Keratinocyte (primary cell): ENCODE data around the gene CGB2. TPM values are rescaled to one million over a fixed set of nuclear protein-coding genes. Genes with fewer than 3 reads are reported as not detected.

Experiments used
- DNase-seq: peaks from one replicate; pipeline ENCODE4 v3.0.0-alpha.2; 2011; ENCODE audit warnings: low read depth, missing footprints, low spot score
- FAIRE-seq: peaks from 2 replicates; lab custom pipeline; 2011; peaks lifted over from hg19 to GRCh38; lab: Jason Lieb, UNC
- H2AFZ ChIP-seq: 2 replicates; pipeline ENCODE4 v1.6.0; 2012; ENCODE audit warnings: low read length, control low read depth, inconsistent platforms; ENCODE audit not compliant: control insufficient read depth
- H3K27ac ChIP-seq: 2 replicates; pipeline ENCODE4 v1.5.1; 2011; ENCODE audit warnings: low read length; ENCODE audit not compliant: control insufficient read depth, insufficient read depth
- H3K27me3 ChIP-seq: 3 replicates; pipeline ENCODE4 v1.6.0; 2011; ENCODE audit warnings: low read length; ENCODE audit not compliant: control insufficient read depth, insufficient read depth; ENCODE audit errors: extremely low read depth
- H3K36me3 ChIP-seq, 2 experiments: 2 replicates in 1 of 2; 3 replicates in 1 of 2; pipeline ENCODE4 v1.5.1; 2011; ENCODE audit warnings: low read length in 2 of 2, mild to moderate bottlenecking in 1 of 2; ENCODE audit not compliant: control insufficient read depth in 2 of 2, insufficient read depth in 2 of 2; ENCODE audit errors: extremely low read depth in 1 of 2
- H3K4me1 ChIP-seq: 3 replicates; pipeline ENCODE4 v1.5.1; 2011; ENCODE audit warnings: low read length; ENCODE audit not compliant: control insufficient read depth, insufficient read depth; ENCODE audit errors: extremely low read depth
- H3K4me2 ChIP-seq: 3 replicates; pipeline ENCODE4 v1.6.0; 2011; ENCODE audit warnings: low read depth, low read length; ENCODE audit not compliant: control insufficient read depth, insufficient read depth; ENCODE audit errors: extremely low read depth
- H3K4me3 ChIP-seq, 3 experiments: fragments of 200-600 bp in 1 of 3; sonication (generic) in 1 of 3; 2 replicates in 2 of 3; 3 replicates in 1 of 3; pipeline ENCODE4 v1.5.1; 2011 to 2016; ENCODE audit warnings: low read length in 3 of 3, mild to moderate bottlenecking in 3 of 3, control low read depth in 2 of 3, inconsistent platforms in 1 of 3, low read depth in 1 of 3, mixed read lengths in 1 of 3, mixed run types in 1 of 3, moderate library complexity in 1 of 3; ENCODE audit not compliant: control insufficient read depth in 2 of 3, insufficient read depth in 2 of 3; ENCODE audit errors: extremely low read depth in 1 of 3
- H3K79me2 ChIP-seq: 2 replicates; pipeline ENCODE4 v1.6.0; 2012; ENCODE audit warnings: low read length; ENCODE audit not compliant: control insufficient read depth, insufficient read depth
- H3K9ac ChIP-seq: 3 replicates; pipeline ENCODE4 v1.6.0; 2011; ENCODE audit warnings: low read length; ENCODE audit not compliant: control insufficient read depth, insufficient read depth; ENCODE audit errors: extremely low read depth
- H3K9me1 ChIP-seq: 3 replicates; pipeline ENCODE4 v1.6.0; 2011; ENCODE audit warnings: low read length; ENCODE audit not compliant: control insufficient read depth, insufficient read depth; ENCODE audit errors: extremely low read depth
- H3K9me3 ChIP-seq: 2 replicates; pipeline ENCODE4 v1.5.1; 2012; ENCODE audit warnings: low read depth, low read length; ENCODE audit not compliant: control insufficient read depth
- H4K20me1 ChIP-seq: 3 replicates; pipeline ENCODE4 v1.6.0; 2011; ENCODE audit warnings: low read length; ENCODE audit not compliant: control insufficient read depth, insufficient read depth; ENCODE audit errors: extremely low read depth
- EZH2 ChIP-seq: IDR thresholded peaks from one replicate; pipeline ENCODE4 v1.6.1; 2012; ENCODE audit warnings: inconsistent platforms, mild to moderate bottlenecking, low read length, moderate library complexity
- dilution Hi-C: fragments of 300-500 bp; cut with MboI; formaldehyde crosslinking; loops from one replicate; pipeline ENCODE4 v1.7.0; 2020; ENCODE audit warnings: low sequenced_read_pairs; ENCODE audit not compliant: extremely low pct_ligation_motif_present
- polyA plus RNA-seq, 5 experiments: library from polyadenylated mRNA; depleted of rRNA in 3 of 5; stranded (reverse) in 3 of 5; stranded (forward) in 1 of 5; unstranded in 1 of 5; fragments of >200 nt; gene quantifications; 1 replicate in 1 of 5; 2 replicates in 3 of 5; 3 replicates in 1 of 5; pipeline versions ENCODE4 v1.2.1 to v1.2.3, GENCODE V29; 2011 to 2012; ENCODE audit warnings: missing spikeins in 2 of 5, low read depth in 1 of 5, low replicate concordance in 1 of 5
- TF ChIP-seq, protein P1 (sequence below), 3 experiments: IDR thresholded peaks in 1 of 3; conservative IDR thresholded peaks in 1 of 3; optimal IDR thresholded peaks in 1 of 3; 2 replicates in 2 of 3; 3 replicates in 1 of 3; pipeline versions ENCODE3 to v1.5.1; 2011; ENCODE audit warnings: low read length in 3 of 3, mild to moderate bottlenecking in 3 of 3, moderate library complexity in 2 of 3, control low read depth in 1 of 3, inconsistent platforms in 1 of 3; ENCODE audit not compliant: insufficient read depth in 2 of 3; ENCODE audit errors: extremely low read depth in 1 of 3

The CGB2 gene
- polyA plus RNA-seq, 1 donor (not counting 4 experiments of a cell fraction or from before 2014, with no cell fraction given) = not detected

DNA sequence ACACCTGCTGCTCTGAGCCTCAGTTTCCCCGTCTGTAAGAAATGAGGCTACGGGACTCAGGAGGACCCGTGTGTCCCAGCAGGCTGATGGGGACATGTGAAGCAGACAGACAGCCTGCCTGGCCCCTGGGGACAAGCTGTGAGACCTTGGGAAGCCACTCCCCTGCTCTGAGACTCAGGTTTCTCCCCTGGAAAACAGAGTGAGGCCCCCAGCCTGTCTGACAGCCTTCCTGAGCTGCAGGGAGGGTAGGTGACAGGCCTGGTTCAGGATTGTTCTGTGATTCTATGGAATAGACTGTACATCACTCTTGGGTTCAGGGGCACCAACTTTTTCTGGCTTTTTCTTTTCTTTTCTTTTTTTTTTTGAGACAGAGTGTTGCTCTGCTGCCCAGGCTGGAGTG, 35.9 kb downstream of the CGB2 start:
- no peak for DNase-seq
- dilution Hi-C loops = no loop called here
- Histone ChIP-seq H3K9me1 (no peaks in the 10 kb centered on the region), H3K4me2 (no peak overlapping the region), H3K9ac (no peak overlapping the region), H2AFZ (no peak overlapping the region), H3K27ac (no peak overlapping the region), H3K36me3 (peaks cover 0 to 4% of the 10 kb centered on the region in 2 experiments), H4K20me1 (no peaks in the 10 kb centered on the region), H3K4me1 (peaks cover 12% of the 10 kb centered on the region), H3K4me3 (no peak overlapping the region), H3K79me2 (no peaks in the 10 kb centered on the region), H3K27me3 (peaks cover 38% of the 10 kb centered on the region), H3K9me3 (no peaks in the 10 kb centered on the region)
- TF ChIP-seq, protein P1, sequence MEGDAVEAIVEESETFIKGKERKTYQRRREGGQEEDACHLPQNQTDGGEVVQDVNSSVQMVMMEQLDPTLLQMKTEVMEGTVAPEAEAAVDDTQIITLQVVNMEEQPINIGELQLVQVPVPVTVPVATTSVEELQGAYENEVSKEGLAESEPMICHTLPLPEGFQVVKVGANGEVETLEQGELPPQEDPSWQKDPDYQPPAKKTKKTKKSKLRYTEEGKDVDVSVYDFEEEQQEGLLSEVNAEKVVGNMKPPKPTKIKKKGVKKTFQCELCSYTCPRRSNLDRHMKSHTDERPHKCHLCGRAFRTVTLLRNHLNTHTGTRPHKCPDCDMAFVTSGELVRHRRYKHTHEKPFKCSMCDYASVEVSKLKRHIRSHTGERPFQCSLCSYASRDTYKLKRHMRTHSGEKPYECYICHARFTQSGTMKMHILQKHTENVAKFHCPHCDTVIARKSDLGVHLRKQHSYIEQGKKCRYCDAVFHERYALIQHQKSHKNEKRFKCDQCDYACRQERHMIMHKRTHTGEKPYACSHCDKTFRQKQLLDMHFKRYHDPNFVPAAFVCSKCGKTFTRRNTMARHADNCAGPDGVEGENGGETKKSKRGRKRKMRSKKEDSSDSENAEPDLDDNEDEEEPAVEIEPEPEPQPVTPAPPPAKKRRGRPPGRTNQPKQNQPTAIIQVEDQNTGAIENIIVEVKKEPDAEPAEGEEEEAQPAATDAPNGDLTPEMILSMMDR (optimal IDR thresholded peaks at IDR 0.05 in 1 of 3, IDR thresholded peaks at IDR 0.05 in 1 of 3, conservative IDR thresholded peaks at IDR 0.05 in 1 of 3; ENCODE audit: extremely low read depth in 1 of 3, insufficient read depth in 2 of 3, low read length in 3 of 3) = no peak
- TF ChIP-seq EZH2 = no peak
- FAIRE-seq = no peak

DNA sequence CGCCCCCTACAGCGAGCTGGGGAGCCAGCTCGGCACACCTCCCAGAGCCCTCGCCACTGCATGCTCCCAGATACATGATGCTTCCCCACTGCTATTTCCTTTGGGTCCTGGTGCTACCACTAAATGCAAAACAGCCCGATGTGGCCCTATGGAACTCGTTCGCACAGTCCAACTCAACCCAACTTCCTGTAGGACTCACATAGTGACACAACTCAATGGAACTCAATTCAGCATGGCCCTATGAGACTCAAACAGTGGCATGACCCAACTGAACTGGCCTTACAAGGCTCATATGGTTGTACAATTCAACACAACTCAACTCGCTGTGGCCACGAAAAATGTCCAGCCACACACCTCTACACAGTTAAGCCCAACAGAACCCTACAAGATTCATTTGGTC, 37.3 kb downstream of the CGB2 start:
- Histone ChIP-seq H3K9me1 (no peaks in the 10 kb centered on the region), H3K36me3 (no peaks in the 10 kb centered on the region), H2AFZ (no peak overlapping the region), H3K4me3 (no peak overlapping the region), H3K27ac (no peak overlapping the region), H3K27me3 (peaks cover 52% of the 10 kb centered on the region), H3K79me2 (no peaks in the 10 kb centered on the region), H3K9me3 (no peaks in the 10 kb centered on the region), H3K4me2 (no peak overlapping the region), H4K20me1 (no peaks in the 10 kb centered on the region), H3K9ac (no peak overlapping the region), H3K4me1 (peaks cover 9% of the 10 kb centered on the region)
- dilution Hi-C loops = no loop called here
- no peak for FAIRE-seq
- DNase-seq = no peak
- TF ChIP-seq, protein P1 (optimal IDR thresholded peaks at IDR 0.05 in 1 of 3, IDR thresholded peaks at IDR 0.05 in 1 of 3, conservative IDR thresholded peaks at IDR 0.05 in 1 of 3; ENCODE audit: extremely low read depth in 1 of 3, insufficient read depth in 2 of 3, low read length in 3 of 3) = no peak
- no peak for TF ChIP-seq EZH2
